Gastrocnemius medialis (tissue), 4 donors: ENCODE data around the gene SUFU.

ENCODE experiments used
- POLR2A ChIP-seq, 2 donors: fragments of 450-650 bp; IDR thresholded peaks; one replicate each; pipeline ENCODE4 v1.6.1; 2017; ENCODE audit warnings: antibody characterized with exemption in 2 of 2, mild to moderate bottlenecking in 2 of 2, moderate library complexity in 2 of 2
- TF ChIP-seq, protein P1 (sequence below), 5 experiments: fragments of 450-650 bp in 3 of 5; fragments of 200-600 bp in 2 of 5; sonication (generic) in 2 of 5; IDR thresholded peaks in 4 of 5; conservative IDR thresholded peaks in 1 of 5; 1 replicate in 4 of 5; 2 replicates in 1 of 5; pipeline ENCODE4 v1.5.1; 2016 to 2019; ENCODE audit warnings: antibody characterized with exemption in 5 of 5, mild to moderate bottlenecking in 3 of 5, moderate library complexity in 3 of 5

DNA sequence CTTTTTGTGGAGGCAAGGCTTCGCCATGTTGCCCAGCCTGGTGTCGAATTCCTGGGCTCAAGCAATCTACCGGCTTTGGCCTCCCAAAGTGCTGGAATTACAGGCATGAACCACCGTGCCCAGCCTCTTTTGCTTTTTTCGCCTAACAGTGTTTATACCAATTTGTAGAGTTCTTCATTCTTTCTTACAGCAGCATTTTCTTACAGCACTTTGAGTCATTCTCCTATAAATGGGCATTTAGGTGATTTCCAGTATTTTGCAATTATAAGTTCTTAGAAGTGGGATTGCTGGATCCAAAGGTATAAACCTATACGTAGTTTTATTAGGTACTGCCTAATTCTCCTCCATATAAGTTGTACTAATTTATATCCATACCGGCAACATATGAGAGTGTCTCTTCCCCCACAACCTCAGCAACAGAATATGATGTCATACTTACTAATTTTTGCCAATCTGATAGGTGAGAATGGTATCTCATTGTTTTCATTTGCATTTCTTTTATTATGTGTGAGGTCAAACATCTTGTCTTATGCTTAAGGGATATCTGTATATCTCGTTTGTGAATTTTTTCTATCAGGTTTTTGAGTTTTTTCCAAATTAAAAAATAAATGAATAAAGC, 39.1 kb downstream of the SUFU start:
- TF ChIP-seq, protein P1, sequence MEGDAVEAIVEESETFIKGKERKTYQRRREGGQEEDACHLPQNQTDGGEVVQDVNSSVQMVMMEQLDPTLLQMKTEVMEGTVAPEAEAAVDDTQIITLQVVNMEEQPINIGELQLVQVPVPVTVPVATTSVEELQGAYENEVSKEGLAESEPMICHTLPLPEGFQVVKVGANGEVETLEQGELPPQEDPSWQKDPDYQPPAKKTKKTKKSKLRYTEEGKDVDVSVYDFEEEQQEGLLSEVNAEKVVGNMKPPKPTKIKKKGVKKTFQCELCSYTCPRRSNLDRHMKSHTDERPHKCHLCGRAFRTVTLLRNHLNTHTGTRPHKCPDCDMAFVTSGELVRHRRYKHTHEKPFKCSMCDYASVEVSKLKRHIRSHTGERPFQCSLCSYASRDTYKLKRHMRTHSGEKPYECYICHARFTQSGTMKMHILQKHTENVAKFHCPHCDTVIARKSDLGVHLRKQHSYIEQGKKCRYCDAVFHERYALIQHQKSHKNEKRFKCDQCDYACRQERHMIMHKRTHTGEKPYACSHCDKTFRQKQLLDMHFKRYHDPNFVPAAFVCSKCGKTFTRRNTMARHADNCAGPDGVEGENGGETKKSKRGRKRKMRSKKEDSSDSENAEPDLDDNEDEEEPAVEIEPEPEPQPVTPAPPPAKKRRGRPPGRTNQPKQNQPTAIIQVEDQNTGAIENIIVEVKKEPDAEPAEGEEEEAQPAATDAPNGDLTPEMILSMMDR (IDR thresholded peaks at IDR 0.05 in 4 of 5, conservative IDR thresholded peaks at IDR 0.05 in 1 of 5), result no peak
- no peak for TF ChIP-seq POLR2A (IDR thresholded peaks at IDR 0.05)
